ENCODE results near the gene SORCS2. TPM values are rescaled to one million over a fixed set of nuclear protein-coding genes. Genes with fewer than 3 reads are reported as not detected.
A peak's percentile ranks its signal among the peaks of the same experiment; 100 is the strongest.

SORCS2 gene
- total RNA-seq, 1 donor from 2014 or later: 2.8 TPM

- no peak for DNase-seq (ENCODE audit: low read depth)
Measured at GRCh38 chr4:7366180-7366945, 174.0 kb downstream of the SORCS2 start.

GRCh38 chr4:7366954-7367353 lies 174.6 kb downstream of the SORCS2 start:
- DNase-seq (ENCODE audit: low read depth): no peak

- no peak for DNase-seq (ENCODE audit: low read depth)
Measured at GRCh38 chr4:7367406-7367805, 175.1 kb downstream of the SORCS2 start.

DNA sequence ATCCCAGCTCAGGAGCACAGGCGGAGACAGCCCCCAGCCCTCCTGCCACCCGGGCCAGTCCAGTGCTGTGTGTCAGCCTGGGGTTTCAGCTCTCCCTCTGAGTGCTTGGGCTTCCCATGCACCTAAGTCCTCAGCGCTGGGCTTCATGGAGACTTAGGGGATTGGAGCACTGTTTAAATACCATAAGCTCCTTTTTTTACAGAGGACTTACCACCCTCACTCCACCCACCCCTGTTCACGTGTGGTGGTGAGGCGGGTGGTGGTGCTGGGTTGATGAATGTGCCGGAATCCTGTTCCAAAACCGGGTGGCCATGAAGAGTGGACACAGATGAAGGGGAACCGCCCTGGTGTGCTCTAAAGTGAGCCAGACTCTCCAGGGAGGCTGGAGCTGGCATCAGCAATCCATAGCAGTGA lies 175.5 kb downstream of the SORCS2 start:
- DNase-seq (ENCODE audit: low read depth): no peak

GRCh38 chr4:7368296-7368695 lies 176.0 kb downstream of the SORCS2 start:
- DNase-seq (ENCODE audit: low read depth): no peak

DNA sequence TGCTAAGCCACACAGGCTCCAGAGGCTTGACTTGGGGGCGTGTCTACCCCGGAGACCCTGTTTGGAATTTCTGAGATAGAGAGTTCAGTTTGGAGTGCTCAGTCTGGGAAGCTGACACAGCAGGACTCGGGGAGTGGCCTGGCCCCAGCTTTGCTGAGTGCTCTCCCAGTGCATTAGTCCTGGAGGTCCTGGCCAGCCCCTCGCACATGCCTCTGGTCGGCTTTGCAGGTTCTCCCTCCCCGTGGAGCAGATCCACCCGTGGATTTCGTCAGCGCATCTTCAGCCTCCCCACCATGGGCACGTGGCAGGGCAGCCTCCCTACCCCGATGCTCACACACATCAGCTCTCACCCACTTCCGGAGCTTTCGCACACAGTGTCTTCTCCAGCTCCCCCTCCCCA lies 177.2 kb downstream of the SORCS2 start:
- no peak for DNase-seq (ENCODE audit: low read depth)

- no peak for DNase-seq (ENCODE audit: low read depth)
Measured at GRCh38 chr4:7370038-7370437, 177.7 kb downstream of the SORCS2 start.

DNA sequence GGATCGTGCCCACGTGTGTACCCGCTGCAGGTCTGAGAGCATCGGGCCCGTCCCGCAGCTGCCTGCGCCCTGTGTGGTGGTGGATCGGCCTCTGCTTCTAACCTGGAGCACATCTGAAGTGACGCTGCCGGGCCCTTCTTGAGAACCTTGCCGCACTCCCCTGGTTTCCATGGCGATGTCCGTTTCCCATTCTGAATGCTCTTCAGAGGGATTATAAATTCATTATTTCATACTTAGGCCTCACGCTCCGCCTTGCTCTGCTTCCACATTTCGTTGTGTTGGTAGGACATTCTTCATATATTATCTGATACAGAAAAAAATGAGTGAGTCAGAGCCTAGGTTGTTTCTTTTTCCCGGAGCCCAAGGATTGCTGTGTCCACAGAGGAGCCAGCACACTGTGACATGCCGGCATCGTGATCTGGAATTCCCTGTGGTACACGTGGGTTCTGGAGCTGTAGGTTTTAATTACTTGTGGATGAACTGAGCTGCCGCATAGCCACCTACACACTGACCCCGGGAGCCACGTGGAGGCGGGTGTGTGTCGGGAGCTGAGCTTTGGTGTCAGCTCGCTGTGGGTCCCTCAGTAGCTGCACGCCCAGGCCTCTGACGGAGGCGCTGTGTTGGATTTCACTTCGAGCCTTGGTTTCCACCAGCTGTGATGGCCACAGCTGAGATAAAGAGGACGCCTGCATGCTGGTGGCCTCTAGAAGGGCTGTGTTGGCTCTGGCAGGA lies 179.0 kb downstream of the SORCS2 start:
- DNase-seq (ENCODE audit: low read depth): peak; percentile 13

DNA sequence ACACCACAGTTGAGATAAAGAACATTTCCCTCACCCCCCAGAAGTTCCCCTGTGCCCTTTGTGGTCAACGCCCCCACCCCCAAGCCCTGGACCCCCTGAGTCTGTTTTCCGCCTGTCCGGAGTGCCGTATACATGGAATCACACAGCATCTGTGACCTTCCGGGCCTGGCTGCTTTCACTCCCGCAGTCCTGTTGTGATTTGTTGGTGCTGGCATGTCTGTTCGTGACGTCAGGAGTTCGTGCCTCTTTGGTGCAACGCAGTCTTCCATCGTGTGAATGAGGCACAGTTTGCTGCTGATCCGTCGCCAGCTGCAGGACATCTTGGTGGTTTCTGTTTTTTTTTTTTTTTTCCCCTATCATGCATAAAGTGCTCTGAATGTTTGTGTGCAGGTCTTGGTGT lies 180.3 kb downstream of the SORCS2 start:
- DNase-seq (ENCODE audit: low read depth): no peak

- DNase-seq (ENCODE audit: low read depth): no peak
Measured at GRCh38 chr4:7374571-7374970, 182.2 kb downstream of the SORCS2 start.

GRCh38 chr4:7375427-7375826 lies 183.1 kb downstream of the SORCS2 start:
- no peak for DNase-seq (ENCODE audit: low read depth)

DNA sequence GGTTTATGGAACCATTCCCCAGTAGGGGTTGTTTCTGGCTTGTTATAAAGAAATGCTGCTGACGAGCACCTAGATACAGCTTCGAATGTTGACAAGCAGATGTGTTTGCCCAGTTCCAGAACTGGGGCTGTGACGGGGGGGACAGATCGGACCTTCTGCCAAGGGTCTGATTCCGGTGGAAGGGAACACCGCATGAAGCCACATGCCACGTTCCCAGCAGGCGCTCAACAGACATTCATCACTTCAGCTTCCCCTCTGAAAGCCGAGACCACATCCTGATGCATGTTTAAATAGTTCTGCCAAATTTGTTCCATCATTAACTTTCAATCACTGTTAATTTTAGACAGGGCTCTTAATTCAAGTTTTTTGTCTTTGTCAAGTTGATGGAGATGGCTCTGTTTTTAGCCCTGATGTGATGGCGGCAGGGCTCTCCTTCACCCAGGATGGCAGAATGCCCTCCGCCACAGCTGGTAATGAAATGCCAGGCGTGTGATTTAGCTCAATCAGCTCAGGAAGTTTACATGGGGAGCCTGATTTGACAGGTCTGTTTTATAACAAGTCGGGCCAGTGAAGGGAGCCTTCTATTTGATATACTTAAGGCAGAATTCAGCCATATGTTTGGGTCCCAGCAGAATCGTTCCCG lies 185.0 kb downstream of the SORCS2 start:
- no peak for DNase-seq (ENCODE audit: low read depth)

GRCh38 chr4:7379186-7379585 lies 186.8 kb downstream of the SORCS2 start:
- DNase-seq (ENCODE audit: low read depth): no peak

- no peak for DNase-seq (ENCODE audit: low read depth)
Measured at GRCh38 chr4:7379719-7380118, 187.4 kb downstream of the SORCS2 start.

DNA sequence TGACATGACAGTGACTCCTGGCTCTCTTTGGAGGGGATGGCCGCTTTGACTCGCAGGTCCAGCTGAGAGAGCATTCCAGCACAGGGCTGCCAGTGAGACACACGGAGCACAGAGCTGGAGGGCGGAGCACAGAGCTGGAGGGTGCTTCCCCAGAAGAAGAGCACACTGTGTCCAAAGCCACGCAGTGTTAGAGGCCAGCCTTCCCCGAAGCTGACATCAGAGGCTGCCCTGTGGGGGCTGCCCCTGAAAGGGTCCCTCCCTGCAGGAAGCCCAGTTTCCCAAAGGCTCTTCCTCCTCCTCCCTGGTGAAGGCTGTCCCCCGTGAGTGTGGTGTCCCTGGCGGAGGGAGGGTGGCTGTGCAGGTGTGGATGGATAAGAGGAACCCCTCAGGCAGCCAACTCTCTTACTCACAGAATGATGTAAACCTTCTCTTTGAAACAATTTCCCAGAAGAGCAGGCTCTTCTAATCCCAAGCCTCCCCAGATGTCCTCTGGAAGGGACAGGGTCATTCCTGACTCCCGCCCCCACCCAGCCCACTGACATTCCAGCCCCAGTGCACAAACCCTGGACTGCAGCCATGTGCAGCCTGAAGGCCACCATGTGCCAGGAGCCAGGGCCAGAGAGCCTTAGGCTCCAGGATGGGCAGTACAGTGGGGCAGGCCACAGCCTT lies 189.0 kb downstream of the SORCS2 start:
- no peak for DNase-seq (ENCODE audit: low read depth)

DNA sequence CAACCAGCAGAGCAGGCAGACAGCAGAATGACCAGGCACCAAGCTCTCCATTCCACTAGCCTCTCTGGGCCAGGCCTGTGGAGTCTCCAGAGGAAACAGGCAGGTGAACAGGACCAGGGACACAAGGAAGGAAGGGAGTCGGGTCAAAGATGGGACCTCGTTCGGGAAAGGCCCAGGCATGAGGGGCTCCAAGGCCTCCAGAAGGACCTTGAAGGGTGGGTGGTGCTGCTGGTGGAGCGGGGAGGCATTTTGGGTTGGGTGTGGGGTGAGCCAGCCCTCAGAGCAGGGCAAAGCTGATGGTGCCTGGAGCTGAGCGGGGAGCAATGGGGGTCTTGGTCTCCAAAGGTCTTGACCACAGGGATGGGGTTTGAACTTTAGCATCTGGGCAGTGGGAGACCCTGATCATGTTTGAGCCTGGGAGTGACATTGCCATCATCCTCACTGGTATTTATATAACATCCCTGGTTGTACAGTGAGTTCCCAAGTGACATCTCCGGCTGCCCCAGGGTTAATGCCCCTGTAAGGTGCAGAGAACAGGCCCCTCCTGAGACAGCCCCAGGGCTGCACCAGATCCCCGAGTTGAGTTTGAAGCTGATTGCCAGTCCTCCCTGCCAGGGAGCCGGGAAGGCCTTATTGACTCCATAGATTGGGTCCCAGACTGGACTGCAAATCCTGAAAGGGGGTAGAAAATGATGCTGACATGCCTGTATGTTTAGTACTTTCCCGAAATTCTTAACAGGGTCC lies 189.7 kb downstream of the SORCS2 start:
- DNase-seq (ENCODE audit: low read depth): no peak

DNA sequence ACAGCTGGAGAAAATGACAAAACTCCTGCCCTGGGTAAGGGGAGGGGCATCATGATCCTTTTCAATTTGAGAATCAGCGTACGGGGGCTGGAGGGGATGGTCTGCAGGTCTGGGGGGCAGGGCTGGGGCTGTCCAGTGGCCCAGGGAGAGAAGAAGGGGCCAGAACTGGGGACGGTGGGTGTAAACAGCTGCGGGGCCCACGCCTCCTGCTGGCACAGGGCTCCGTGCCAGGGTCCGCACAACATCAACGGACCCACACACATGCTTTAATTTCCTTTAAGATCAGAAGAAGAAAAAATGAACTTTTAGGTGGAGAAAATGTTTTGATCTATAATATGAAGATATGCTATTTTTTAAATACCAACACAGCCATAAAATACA lies 190.3 kb downstream of the SORCS2 start:
- DNase-seq (ENCODE audit: low read depth): no peak

- no peak for DNase-seq (ENCODE audit: low read depth)
Measured at GRCh38 chr4:7383266-7383665, 190.9 kb downstream of the SORCS2 start.

DNA sequence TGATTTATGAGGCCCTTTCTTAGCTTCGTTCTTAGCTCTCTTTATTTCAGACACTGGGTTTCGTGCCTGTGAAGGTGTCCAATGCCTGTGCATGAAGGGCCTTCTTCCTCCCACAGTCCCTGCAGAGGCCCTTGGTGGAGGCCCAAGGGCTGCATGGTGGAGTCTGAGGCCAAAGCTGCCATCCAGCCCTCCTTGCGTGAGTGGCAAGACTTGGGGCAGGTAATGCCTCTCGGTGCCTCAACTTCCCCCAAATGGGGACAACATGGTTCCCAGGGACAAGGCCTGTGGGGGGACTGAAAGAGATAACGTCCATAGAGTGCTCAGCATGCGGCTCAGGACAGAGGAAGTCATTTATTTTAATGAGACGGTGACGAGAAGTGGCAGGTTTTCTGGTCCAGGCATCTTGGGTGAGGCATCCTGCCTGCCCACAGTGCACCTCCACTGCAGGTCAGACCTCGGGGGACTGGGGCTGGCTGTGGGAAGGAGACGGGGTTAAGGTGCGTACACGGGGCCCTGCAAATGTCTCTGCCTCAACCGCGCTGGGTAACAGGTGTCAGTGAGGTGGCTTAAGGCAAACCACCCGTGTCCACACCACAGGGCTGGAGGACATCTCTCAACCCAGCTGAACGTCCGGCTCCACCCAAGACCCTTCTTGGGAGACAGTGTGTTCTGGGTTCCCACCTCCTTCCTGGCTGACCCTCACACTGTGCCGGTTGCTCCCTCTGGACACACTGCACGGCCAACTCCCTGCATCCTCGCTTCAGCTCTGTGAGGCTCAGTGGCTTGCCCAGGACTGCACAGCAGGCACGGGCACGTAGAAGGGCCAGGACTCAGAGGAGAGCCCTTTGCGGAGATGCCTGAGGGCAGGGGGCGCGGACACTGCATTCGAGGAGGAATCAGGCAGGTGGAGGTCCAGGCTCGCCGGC lies 191.9 kb downstream of the SORCS2 start:
- DNase-seq (ENCODE audit: low read depth): no peak

All from myocyte (in vitro differentiated cells).